Astrocyte (in vitro differentiated cells and primary cell): ENCODE results near the gene CCS.

ENCODE experiments used
- EZH2 ChIP-seq: IDR thresholded peaks from 2 replicates; pipeline ENCODE4 v1.6.1; 2012; ENCODE audit warnings: mild to moderate bottlenecking, low read length, inconsistent platforms; ENCODE audit not compliant: insufficient read depth
- TF ChIP-seq, protein P1 (sequence below): IDR thresholded peaks from 2 replicates; pipeline ENCODE4 v1.5.1; 2011; ENCODE audit warnings: low read depth, mild to moderate bottlenecking, inconsistent platforms, low read length, moderate library complexity; ENCODE audit not compliant: insufficient read depth

DNA sequence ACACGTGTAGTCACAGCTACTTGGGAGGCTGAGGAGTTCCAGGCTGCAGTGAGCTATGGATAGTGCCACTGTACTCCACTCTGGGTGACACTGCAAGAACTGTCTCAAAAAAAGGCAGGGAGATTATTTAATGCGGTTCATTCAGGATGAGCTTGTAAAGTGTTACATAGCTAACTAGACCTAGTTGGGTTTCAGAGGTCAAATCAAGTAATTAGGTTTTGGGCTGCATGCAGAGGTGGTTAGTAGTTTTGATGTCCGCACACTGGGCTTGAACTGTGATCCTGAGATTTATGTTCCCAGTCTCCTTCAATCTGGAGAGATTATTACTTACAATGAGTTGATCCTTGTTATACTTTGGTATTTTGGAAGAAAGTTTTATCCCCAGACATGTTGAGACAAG is 43.4 kb downstream of the CCS start:
- TF ChIP-seq, protein P1, sequence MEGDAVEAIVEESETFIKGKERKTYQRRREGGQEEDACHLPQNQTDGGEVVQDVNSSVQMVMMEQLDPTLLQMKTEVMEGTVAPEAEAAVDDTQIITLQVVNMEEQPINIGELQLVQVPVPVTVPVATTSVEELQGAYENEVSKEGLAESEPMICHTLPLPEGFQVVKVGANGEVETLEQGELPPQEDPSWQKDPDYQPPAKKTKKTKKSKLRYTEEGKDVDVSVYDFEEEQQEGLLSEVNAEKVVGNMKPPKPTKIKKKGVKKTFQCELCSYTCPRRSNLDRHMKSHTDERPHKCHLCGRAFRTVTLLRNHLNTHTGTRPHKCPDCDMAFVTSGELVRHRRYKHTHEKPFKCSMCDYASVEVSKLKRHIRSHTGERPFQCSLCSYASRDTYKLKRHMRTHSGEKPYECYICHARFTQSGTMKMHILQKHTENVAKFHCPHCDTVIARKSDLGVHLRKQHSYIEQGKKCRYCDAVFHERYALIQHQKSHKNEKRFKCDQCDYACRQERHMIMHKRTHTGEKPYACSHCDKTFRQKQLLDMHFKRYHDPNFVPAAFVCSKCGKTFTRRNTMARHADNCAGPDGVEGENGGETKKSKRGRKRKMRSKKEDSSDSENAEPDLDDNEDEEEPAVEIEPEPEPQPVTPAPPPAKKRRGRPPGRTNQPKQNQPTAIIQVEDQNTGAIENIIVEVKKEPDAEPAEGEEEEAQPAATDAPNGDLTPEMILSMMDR, result no peak
- no peak for TF ChIP-seq EZH2
